Neural progenitor cell (in vitro differentiated cells): ENCODE results near the gene KRT77.

Experiments
- CTCF ChIP-seq: fragments of 200-600 bp; sonication (generic); IDR thresholded peaks from 2 replicates; pipeline ENCODE4 v1.5.1; 2017; ENCODE audit warnings: antibody characterized with exemption, mild to moderate bottlenecking
- EZH2phosphoT487 ChIP-seq: fragments of 200-600 bp; sonication (generic); IDR thresholded peaks from 2 replicates; pipeline ENCODE4 v1.6.1; 2017; ENCODE audit warnings: antibody characterized with exemption

GRCh38 chr12:52702338-52702737 lies 986 bp downstream of the KRT77 start:
- TF ChIP-seq CTCF = no peak
- TF ChIP-seq EZH2phosphoT487 = no peak
